Measurements from ENCODE around the gene TMEM131. TPM values are rescaled to one million over a fixed set of nuclear protein-coding genes. Genes with fewer than 3 reads are reported as not detected.

Gene TMEM131
- total RNA-seq, 1 donor: 43.6 TPM

GRCh38 chr2:97730245-97730644 is 265.5 kb downstream of the TMEM131 start:
- DNase-seq (ENCODE audit: low read depth): no peak
- TF ChIP-seq CTCF (IDR thresholded peaks at IDR 0.05; ENCODE audit: insufficient read depth, low read depth, low read length): no peak
- H3K4me3 ChIP-seq (ENCODE audit: low read depth, low read length): no peak overlapping the region

- no peak overlapping the region for H3K4me3 ChIP-seq (ENCODE audit: low read depth, low read length)
- DNase-seq (ENCODE audit: low read depth): no peak
- TF ChIP-seq CTCF (IDR thresholded peaks at IDR 0.05; ENCODE audit: insufficient read depth, low read depth, low read length): no peak
These were observed 267.5 kb downstream of the TMEM131 start for GRCh38 chr2:97728091-97728731.

GRCh38 chr2:97727296-97727695 is 268.5 kb downstream of the TMEM131 start:
- no peak overlapping the region for H3K4me3 ChIP-seq (ENCODE audit: low read depth, low read length)
- DNase-seq (ENCODE audit: low read depth): no peak
- TF ChIP-seq CTCF (IDR thresholded peaks at IDR 0.05; ENCODE audit: insufficient read depth, low read depth, low read length): no peak

- TF ChIP-seq CTCF (IDR thresholded peaks at IDR 0.05; ENCODE audit: insufficient read depth, low read depth, low read length): no peak
- peak; percentile 21 for DNase-seq (ENCODE audit: low read depth)
- no peak overlapping the region for H3K4me3 ChIP-seq (ENCODE audit: low read depth, low read length)
These were observed 269.3 kb downstream of the TMEM131 start for GRCh38 chr2:97726261-97727064.

GRCh38 chr2:97724946-97725688 is 270.6 kb downstream of the TMEM131 start:
- DNase-seq (ENCODE audit: low read depth): no peak
- no peak for TF ChIP-seq CTCF (IDR thresholded peaks at IDR 0.05; ENCODE audit: insufficient read depth, low read depth, low read length)
- H3K4me3 ChIP-seq (ENCODE audit: low read depth, low read length): no peak overlapping the region

- no peak for TF ChIP-seq CTCF (IDR thresholded peaks at IDR 0.05; ENCODE audit: insufficient read depth, low read depth, low read length)
- H3K4me3 ChIP-seq (ENCODE audit: low read depth, low read length): no peak overlapping the region
- DNase-seq (ENCODE audit: low read depth): no peak
These were observed 271.2 kb downstream of the TMEM131 start for GRCh38 chr2:97724501-97724900.

All from fibroblast of villous mesenchyme (primary cell).